HG03575 (cell line): ENCODE data around the gene CMC2.

Source experiments
- ATAC-seq: cut with Tn5 transposase; IDR thresholded peaks from one replicate; pipeline ENCODE4 v1.9.1; 2021; ENCODE audit not compliant: unreplicated experiment, insufficient number of reproducible peaks, low FRiP score; ENCODE audit errors: extremely low read depth

CMC2 gene

DNA sequence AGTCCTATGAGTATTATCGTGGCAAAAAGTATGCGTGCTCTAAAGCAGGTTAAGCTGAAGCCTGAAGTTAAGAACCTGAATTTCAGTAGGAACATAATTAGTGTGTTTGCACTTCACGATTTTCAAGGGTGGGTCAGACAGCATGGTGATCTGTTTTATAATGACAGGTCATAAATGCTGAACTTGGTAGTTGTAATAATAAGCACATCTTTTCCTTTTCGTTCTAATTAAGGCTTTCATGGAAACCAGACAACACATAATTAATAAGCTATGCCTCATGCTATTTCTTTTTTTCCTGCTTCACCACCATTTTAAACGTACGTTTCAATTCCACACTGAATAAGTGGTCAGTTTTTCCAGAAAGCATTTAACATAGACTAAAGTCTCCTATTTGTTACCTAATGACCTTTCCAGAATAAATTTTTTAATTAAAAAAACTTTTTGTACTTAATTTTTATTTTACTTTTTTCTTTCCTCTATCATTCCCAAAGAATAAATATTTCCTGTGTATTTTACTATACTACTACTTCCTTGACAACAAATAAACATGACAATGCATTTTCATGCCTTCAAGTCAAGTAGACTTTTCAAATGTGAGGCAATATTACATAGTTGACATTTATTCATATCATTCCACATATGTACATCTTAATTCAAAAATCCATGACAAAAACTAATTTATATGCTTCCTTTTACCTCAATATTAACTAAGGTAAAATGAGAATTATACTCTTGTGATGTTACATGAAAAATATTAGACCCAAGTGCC, 22.4 kb downstream of the CMC2 start:
- no peak for ATAC-seq

DNA sequence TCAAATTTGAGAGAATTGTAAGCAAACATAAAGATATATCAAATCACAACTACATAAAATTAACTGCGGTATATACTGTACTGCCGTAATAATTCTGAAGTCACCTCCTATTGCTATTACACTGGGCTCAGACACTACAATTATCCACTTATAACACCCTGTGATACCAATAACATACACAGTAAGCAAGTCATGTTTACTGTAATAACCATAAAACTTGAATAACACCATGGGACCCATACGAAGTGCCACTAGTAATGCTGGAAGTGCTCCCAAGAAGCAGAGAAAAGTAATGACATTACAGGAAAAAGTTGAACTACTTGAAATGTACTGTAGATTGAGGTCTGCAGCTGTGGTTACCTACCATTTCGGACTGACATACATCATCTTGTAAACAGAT, 24.0 kb downstream of the CMC2 start:
- no peak for ATAC-seq

DNA sequence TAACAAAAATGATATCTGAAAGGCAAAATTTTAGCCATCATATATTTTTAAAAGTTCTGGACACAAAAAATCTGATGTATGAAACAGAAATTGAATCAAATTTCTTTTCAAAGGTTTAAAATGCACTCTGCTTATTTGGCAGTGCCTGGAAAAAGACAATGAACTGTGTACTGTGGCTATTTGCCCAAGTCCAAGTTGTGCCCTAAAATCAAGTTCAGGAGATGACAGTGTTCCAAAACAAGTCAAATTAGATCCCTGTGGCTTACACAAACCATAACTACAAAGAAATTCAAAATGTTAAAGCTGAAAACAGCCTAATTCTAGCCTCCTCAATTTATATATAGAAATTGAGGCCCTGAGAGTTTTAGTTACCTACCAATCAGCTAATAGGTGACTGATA, 25.6 kb downstream of the CMC2 start:
- no peak for ATAC-seq

DNA sequence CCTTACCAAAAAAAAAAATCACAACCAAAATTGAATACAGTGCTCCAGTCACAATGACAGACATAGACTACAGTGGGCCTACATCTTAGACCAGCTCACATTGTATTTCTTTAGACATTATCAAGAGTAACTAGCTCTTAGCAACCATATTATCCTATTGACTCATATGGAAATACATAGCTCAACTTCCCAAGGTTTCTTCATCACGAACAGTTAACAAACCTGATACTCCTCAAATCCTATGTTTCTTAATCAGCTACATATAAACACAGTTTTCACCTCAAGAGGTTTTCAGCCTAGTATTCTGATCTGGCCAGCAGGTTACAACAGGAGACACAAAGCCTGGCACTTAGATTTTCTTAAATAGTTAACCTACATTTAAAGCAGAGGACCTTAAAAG, 29.7 kb downstream of the CMC2 start:
- ATAC-seq, result no peak

DNA sequence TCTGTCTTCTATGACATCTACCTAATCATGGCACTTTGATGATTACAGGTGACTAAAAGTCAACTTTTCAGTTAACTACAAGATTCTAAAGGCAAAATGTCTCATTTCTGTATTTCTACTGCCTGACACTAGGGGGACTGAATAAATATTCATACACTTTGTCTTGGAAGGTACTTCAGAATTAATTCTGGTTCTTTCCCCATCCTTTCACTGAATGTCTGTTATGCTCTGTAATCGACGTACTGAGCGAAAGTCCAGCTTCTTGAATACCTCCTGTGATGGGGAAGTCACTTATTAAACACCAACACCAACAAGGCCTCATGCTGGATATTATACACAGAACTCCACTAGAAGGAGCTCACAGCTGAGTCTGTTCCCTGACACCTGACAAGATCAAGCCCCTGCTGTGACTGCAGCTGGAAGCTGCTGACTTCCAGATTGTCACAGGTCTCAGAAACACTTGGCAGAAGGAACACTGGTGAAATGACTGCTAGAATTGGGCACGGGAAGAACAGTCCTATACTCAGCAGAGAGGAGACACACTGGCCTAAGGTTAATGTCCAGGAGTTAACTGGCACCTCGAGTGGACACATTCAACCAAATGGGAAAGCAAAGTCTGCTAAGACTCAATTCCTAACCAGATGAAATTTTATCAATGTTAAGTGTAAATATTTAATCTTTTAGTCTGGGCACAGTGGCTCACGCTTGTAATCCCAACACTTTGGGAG, 31.9 kb downstream of the CMC2 start:
- ATAC-seq, result no peak

DNA sequence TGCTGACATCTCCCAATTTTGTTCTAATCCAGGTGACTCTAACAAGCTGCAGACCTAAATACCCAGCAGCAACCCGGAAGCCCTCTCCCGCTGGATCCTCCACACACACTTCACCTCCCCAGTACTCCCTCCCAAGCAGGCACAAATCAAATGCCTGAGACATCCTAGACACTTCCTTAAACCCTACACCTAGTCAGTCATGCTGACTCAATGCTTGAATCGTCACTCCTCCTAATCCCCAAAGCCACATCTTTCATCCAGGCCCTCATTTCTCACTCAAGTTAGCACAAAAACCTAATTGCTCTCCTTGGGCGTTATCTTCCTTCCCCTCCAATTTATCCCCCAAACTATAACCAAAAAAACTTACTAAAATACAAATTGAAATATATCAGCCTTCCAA, 32.7 kb downstream of the CMC2 start:
- no peak for ATAC-seq

DNA sequence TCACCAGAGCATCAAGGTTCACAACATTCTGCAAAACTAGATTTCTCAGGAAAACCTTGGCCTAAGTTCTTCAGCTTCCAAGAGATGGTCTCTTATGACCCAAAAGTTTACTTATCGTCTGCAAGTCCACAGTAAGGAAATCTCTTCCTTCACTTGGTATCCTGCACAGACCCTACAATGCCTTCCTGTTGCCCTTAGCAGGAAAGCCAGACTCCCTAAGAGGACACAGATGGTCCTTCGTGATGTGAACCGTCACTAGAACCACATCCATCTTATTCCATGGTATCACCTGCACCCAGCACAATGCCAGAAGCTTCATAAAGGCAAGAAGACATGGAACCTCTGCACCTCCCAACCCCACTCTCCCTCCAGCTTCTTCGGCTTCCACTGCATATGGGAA, 34.1 kb downstream of the CMC2 start:
- ATAC-seq, result no peak

DNA sequence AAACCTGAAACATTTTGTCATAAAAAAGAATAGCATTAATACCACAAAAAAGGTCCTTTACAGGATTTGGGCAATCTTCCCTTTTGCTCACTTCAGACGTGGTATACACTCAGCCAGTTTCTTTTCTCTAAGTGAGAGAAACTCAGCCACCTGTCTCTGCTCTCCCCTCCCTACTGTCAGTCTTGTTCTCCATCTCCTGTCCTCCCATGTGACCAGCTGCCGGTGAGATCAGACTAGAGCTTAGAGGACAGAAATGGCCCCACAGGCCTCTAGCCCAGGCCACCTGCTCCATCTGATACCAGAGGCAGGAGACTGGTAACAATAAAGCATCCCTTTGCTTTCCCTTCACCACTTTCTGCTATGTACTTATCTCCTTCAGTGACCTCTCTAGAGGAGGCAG, 34.9 kb downstream of the CMC2 start:
- no peak for ATAC-seq

DNA sequence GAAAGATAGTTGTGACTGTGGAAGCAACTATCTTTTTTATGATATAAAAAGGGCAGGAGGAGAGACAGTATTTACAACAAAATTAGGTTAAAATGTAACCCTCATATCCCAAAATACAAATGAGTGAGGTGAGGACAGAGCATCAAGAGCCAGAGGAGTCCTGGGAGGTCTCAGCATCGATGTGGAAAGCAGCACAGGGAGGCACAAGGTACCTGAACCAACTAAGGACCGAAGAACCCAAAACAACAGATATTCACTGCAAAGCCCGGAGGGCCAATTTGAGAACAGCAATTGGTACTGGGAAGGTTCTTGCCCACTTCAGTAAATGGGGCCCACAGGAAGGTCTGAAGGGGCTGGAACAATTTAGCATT, 37.6 kb downstream of the CMC2 start:
- no peak for ATAC-seq

DNA sequence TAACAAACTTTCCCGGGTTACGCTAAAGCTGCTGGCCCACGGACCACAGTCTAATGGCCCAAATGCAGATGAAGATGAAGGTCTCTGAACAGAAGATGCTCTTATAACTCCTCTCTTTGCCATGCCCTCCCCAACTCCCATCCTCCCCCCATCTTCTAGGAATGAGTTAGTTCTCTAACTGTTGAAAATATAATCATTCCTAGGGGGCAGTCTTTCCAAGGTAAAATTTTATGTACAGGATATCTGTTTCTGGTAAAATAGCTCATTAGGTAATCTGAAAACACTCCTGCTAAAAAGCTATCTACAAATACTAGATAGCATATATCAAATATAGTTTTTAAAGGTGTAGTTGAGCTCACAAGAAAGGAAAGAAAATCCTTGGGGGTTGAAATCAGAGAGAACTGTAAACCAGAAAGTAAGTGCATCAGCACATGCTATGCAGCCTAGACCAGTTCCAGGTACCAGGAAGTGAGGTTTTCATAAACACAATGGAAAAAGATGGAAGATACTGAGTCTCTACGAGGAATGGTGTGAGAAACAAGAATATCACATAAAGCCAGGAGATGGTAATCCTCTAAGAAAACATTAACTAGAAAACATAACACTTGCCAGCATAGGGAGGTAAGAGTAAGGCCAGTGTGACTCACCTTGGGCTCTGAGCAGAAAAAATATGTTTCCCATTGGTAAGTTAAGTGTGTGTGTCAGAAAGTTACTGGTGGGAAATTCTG, 38.1 kb downstream of the CMC2 start:
- ATAC-seq, result no peak

DNA sequence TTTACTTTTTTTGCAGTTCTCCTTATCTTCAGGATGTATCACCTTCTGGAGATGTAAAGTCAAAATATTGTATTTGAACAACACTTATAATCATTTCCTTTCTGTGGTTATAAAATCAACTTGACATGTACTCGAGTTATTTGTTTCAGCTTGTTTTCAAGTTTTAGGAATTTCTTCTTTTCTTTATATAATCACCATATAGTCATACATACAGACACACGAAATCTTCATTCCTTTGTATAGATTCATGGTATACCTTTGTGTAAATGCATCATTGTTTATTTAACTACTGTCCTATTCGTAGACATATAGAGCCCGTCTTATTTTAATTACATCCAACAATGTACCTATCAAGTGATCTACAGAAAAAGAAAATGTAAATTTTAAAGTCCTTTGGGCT, 40.1 kb downstream of the CMC2 start:
- no peak for ATAC-seq

DNA sequence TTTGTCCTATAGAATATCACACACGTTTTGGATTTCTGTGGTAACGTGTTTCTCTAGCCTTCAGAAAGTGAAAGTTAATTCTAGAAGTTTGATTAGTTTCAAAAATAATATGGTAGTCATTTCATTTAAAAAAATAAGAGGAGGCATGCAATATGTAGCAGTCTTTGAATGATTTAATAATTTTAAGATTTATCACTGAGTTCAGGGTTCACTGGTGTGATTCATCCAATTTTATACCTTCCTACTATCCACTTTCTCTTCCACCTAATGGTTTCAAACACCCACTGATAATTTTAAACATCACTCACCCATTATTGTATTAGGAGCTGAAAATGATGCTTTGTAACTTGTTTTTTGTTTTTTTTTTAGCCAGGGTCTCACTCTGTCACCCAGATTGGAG, 42.3 kb downstream of the CMC2 start:
- no peak for ATAC-seq

DNA sequence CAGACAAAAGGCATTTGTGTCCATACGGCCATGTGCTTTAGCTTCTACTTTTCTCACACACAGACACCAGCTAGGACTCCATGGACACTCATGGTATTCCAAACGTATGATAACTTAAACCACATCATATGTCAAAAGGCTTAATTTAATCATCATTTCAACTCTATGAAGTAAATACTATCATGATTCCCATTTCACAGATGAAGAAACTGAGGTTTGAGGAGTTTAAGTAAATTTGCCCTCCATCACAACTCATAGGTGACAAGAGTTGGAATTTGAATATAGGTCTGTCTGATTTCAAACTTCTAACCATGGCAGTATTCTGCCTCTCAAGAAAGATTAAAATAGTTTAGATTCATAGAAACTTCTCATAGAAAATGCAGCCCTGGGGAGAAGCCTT, 43.8 kb downstream of the CMC2 start:
- ATAC-seq, result no peak

DNA sequence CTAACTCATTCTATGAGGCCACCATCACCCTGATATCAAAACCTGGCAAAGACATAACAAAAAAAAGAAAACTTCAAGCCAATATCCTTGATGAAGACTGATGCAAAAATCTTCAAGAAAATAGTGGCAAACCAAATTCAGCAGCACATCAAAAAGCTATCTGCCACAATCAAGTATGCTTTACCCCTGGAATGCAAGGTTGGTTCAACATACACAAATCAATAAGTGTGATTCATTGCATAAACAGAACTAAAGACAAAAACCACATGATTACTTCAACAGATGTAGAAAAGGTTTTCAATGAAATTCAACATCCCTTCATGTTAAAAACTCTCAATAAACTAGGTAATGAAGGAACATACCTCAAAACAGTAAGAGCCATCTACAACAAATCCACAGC, 48.4 kb downstream of the CMC2 start:
- no peak for ATAC-seq

DNA sequence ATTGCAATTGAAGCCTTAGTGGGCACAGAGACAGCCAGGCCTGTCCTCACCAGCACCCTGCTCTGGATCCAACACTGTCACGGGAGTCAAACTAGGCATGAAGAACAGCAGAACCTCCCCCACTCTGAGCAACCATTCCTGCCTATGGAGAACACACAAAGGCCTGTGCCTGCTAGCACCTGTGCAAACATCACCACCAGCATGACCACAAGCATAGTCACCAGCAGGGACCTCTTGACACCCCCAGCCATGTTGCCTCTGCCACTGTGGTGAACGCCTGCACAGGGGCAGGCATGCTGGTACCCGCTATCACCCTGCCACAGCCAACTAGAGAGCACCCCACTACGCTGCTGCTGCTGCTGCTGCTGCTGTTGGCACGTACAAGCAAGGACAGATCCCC, 51.7 kb downstream of the CMC2 start:
- ATAC-seq, result no peak

DNA sequence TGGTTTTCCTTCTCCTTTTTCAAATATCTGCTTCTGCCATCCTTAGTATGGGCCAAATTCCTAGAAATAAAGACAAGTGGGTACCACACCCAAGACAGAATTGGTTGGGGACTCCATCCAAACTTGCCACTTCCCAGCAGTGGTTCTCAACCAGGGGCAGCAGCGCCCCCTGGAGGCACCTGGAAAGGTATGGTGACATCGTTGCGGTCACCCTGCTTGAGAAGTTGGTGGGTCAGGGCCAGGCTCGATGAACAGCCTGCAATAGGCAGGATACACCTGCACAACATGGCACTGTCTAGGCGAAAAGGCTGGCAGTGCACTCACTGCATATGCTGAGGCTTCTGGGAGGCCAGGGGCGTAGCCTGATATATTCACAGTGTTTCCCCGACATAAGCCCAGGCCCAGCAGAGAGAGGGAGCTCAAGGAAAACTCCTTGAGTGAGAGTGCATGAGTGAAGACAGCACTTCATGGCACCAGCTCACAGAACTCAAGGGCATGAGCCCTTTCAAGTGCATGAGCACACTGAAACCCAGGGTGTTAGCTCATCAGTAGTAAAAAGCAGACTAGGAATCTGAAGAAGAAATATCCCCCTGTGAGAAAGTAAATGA, 57.7 kb downstream of the CMC2 start:
- ATAC-seq, result no peak

DNA sequence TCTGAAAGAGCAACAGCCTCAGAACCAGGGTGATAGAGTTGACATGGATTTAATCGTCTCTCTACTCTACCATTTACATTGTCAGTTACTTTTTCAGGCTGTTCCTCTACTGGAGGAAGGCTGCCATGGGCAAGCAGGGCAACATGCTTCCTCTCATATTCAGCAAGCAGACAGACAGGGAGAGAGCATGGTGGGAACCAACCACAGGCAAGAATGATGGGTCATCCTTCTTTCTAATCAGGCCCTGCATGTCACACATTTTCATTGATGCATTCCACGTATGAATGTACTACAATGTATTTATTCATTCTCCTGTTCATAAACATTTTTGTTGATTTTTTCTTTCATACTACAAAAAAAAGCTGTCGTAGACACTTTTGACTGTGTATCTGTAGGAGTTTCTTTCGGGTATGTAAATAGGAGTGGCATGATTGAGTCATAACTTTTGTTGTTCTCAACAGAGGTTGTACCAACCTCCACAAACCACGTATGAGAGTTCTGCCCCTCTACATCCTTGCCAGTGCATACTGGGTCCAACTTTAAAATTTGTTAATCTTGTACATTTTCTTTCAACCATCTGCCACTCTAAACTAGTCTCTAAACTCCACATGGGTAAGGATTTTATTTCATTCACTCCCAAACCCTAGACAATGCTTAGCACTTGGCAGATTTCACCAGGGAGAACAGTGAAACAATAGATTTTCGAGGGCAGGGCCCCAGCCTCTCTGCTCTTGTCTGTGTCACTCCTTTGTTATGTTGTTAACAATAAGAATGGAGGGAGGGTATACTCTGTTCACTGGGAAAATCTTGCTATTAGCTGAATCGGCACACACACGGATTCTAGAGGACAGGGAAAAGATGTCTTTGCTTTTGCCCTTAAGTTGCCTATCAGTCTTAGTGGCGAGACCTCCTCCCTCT, 58.7 kb downstream of the CMC2 start:
- no peak for ATAC-seq

DNA sequence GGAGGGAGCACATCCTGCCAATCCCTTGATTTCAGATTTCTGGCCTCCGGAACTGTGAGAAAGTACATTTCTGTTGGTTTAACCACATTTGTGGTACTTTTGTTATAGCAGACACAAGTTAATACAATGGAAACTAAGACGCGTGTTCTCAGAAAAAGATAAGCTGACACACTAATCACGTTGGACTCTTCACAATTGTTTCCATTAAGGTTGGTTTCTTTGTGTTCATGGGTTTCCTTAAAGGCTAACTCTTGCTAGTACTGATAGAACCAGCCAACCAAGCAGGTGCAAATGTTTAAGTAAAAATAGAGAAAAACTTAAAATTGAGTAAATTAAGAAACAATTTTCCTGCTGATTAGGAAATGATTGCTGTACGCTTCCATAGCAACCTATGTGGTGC, 59.4 kb downstream of the CMC2 start:
- ATAC-seq, result no peak

DNA sequence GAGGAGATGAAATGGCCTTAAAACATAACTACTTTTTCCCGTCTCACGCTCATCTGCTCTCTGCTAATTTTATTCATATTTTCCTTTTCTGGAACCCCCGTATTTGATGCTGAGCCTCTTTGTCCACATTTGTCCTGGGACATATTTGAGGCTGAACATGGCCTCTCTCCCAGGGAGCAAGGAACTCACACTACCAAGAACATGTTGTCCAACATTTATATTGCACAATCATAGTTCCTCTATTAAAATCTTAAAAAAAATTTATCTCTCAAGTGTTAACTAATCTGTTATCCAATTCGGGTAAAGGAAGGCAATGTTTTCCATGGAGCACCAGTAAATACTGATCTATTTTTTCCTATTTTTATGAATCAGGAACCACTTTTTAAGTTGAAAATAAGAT, 60.2 kb downstream of the CMC2 start:
- no peak for ATAC-seq
